Retinal pigment epithelial cell (primary cell): ENCODE measurements around the gene DDIAS.
"Not testable (repeated sequence)": the region's sequence is repeated elsewhere in the genome, so short reads cannot be mapped to it uniquely, and the experiment has no call there.

ENCODE experiments used
- DNase-seq: peaks from one replicate; pipeline ENCODE4 v3.0.0-alpha.2; 2010; ENCODE audit warnings: low read depth
- H3K4me3 ChIP-seq: 2 replicates; pipeline ENCODE4 v1.5.1; 2011; ENCODE audit warnings: mild to moderate bottlenecking, low read length, control low read depth, moderate library complexity
- TF ChIP-seq, protein P1 (sequence below): conservative IDR thresholded peaks from 2 replicates; pipeline ENCODE4 v1.5.1; 2011; ENCODE audit warnings: low read depth, low read length, control low read depth, inconsistent platforms

The DDIAS gene

DNA sequence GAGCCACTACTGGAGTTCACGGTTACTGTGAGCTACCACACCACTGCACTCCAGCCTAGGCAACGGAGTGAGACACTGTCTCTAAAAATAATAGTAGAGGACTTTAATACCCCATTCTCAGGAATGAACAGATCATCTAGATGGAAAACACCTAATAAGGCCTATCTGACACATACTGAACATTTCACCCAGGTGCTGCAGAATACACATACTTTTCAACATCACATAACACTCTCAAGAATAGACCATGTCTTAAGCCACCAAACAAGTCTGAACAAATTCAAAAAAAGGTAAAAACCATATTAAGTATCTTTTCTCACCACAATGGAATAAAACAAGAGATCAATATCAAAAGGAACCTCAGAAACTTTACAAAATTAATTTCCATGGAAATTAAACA lies 37.9 kb downstream of the DDIAS start:
- H3K4me3 ChIP-seq: no peak overlapping the region
- DNase-seq: no peak
- TF ChIP-seq, protein P1, sequence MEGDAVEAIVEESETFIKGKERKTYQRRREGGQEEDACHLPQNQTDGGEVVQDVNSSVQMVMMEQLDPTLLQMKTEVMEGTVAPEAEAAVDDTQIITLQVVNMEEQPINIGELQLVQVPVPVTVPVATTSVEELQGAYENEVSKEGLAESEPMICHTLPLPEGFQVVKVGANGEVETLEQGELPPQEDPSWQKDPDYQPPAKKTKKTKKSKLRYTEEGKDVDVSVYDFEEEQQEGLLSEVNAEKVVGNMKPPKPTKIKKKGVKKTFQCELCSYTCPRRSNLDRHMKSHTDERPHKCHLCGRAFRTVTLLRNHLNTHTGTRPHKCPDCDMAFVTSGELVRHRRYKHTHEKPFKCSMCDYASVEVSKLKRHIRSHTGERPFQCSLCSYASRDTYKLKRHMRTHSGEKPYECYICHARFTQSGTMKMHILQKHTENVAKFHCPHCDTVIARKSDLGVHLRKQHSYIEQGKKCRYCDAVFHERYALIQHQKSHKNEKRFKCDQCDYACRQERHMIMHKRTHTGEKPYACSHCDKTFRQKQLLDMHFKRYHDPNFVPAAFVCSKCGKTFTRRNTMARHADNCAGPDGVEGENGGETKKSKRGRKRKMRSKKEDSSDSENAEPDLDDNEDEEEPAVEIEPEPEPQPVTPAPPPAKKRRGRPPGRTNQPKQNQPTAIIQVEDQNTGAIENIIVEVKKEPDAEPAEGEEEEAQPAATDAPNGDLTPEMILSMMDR: no peak

DNA sequence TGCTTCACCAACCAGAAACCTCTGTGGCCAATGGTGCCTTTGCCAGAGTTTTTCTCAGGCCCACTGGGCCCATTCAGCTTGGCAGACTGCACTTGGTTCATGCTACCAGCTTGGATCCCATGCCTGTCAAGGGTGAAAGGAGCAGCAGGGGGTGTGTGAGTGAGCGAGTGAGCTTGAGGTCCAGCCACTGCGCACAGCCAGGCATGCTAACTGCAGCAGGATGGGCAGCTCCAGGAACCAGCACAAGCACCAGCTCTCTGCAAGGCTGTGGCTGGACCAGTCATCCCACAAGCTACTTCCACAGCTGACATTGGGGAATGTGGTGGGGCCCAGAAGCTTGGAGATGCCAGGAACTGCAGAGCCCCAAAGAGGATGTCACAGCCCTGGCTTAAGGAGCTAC lies 40.8 kb downstream of the DDIAS start:
- DNase-seq: no peak
- no peak overlapping the region for H3K4me3 ChIP-seq
- TF ChIP-seq, protein P1: no peak

DNA sequence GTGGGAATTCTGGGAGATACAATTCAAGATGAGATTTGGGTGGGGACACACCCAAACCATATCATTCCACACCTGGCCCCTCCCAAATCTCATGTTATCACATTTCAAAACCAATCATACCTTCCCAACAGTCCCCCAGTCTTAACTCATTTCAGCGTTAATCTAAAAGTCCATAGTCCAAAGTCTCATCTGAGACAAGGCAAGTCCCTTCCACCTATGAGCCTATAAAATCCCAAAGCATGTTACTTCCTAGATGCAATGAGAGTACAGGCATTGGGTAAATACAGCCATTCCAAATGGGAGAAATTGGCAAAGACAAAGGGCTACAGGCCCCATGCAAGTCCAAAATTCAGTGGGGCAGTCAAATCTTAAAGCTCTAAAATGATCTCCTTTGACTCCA lies 41.9 kb downstream of the DDIAS start:
- not testable (repeated sequence) for H3K4me3 ChIP-seq, DNase-seq

DNA sequence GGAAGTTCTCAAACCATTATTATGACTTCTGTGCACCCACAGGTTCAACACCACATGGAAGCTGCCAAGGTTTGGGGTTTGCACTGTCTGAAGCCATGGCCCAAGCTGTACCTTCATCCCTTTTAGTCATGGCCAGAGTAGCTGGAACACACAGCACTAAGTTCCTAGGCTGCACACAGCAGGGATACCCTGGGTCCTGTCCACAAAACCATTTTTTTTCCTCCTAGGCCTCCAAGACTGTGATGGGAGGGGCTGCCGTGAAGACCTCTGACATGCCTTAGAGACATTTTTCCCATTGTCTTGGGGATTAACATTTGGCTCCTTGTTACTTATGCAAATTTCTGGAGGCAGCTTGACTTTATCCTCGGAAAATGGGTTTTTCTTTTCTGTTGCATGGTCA lies 42.7 kb downstream of the DDIAS start:
- TF ChIP-seq, protein P1: no peak
- no peak for DNase-seq
- H3K4me3 ChIP-seq: no peak overlapping the region

DNA sequence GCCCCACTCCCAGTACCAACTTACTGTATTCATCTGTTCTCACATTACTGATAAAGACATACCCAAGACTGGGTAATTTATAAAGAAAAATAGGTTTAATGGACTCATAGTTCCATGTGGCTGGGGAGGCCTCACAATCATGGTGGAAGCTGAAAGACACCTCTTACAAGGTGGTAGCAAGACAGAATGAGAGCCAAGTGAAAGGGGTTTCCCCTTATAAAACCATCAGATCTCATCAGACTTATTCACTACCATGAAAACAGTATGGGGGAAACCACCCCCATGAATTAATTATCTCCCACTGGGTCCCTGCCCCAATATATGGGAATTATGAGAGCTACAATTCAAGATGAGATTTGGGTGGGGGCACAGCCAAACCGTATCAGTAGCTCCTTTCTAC lies 43.5 kb downstream of the DDIAS start:
- H3K4me3 ChIP-seq, DNase-seq: not testable (repeated sequence)

DNA sequence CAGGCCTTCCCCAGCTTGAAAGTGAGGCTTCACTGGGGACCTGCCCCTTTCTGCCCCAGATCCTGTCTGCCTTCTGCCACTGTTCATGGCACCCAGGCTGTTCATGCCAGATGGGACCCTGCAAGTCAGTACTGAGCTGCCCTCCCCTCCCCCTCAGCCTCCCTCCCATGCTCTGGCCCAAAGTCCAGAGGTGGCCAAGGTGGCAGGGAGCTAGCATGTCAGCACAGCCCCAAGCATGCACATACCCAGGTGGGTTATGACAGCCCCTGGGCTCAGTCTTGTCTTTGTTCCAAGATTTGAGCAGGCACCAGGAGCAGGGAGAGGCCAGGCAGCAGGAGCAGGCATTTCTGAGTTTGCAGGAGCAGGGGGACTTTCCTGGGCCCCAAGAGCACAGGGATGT lies 44.1 kb downstream of the DDIAS start:
- TF ChIP-seq, protein P1: no peak
- H3K4me3 ChIP-seq: no peak overlapping the region
- DNase-seq: no peak

DNA sequence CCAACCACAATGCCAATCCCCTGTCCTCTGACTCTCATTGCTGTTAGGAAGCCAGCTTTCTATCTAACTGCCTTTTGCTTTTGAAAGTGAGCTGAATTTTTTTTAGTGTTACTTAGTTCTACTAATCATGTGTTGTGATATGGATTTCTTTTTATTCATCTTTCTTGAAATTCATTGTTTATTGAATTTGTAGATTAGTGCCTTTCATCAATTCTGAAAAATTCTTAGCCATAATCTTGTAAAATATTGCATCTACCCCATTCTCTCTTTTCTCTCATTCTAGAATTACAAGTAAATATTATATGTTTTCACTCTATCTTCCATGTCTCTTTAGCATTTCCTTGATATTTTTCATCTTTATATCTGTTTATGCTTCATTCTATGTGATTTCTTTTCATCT lies 47.8 kb downstream of the DDIAS start:
- TF ChIP-seq, protein P1: no peak
- no peak overlapping the region for H3K4me3 ChIP-seq
- no peak for DNase-seq

DNA sequence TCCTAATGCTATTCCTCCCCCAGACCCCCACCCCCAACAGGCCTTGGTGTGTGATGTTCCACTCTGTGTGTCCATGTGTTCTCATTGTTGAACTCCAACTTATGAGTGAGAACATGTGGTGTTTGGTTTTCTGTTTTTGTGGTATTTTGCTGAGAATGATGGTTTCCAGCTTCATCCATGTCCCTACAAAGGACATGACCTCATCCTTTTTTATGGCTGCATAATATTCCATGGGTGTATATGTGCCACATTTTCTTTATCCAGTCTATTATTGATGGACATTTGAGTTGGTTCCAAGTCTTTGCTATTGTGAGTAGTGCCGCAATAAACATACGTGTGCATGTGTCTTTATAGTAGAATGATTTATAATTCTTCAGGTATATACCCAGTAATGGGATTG lies 49.0 kb downstream of the DDIAS start:
- not testable (repeated sequence) for DNase-seq, H3K4me3 ChIP-seq

DNA sequence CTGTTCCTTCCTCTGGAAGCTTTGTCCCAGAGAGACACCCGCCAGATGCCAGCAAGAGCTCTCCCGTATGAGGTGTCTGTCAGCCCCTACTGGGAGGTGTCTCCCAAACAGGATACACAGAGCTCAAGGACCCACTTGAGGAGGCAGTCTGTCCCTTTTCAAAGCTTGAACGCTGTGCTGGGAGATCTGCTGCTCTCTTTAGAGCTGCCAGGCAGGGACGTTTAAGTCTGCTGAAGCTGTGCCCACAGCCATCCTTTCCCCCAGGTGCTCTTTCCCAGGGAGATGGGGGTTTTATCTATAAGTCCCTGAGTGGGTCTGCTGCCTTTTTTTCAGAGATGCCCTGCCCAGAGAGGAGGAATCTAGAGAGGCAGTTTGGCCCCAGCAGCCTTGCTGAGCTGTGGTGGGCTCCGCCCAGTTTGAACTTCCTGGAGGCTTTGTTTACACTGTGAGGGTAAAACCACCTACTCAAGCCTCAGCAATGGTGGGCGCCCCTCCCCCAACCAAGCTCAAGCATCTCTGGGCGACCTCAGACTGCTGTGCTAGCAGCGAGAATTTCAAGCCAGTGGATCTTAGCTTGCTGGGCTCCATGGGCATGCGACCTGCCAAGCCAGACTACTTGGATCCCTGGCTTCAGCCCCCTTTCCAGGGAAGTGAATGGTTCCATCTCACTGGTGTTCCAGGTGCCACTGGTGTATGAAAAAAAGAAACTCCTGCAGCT lies 54.4 kb downstream of the DDIAS start:
- H3K4me3 ChIP-seq, DNase-seq: not testable (repeated sequence)
